C4-2B (cell line): Measurements from ENCODE around the gene TNRC6B.
"Not testable (repeated sequence)": the region's sequence is repeated elsewhere in the genome, so short reads cannot be mapped to it uniquely, and the experiment has no call there.

Source experiments
- H3K27ac ChIP-seq: fragments of 450-650 bp; 2 replicates; pipeline ENCODE4 v1.5.1; 2017
- CTCF ChIP-seq: fragments of 450-650 bp; conservative IDR thresholded peaks from 2 replicates; pipeline ENCODE4 v1.5.1; 2017; ENCODE audit warnings: mild to moderate bottlenecking
- ZFX ChIP-seq: fragments of 450-650 bp; IDR thresholded peaks from 2 replicates; pipeline ENCODE4 v1.6.1; 2017

The TNRC6B gene

GRCh38 chr22:40218152-40218551 is 40.4 kb downstream of the TNRC6B start:
- H3K27ac ChIP-seq: no peak overlapping the region
- TF ChIP-seq CTCF (no peak), ZFX (no peak)

GRCh38 chr22:40218723-40219294 is 41.1 kb downstream of the TNRC6B start:
- no peak for TF ChIP-seq ZFX
- no peak for TF ChIP-seq CTCF
- no peak overlapping the region for H3K27ac ChIP-seq

- H3K27ac ChIP-seq: no peak overlapping the region
- no peak for TF ChIP-seq CTCF
- no peak for TF ChIP-seq ZFX
These were observed 42.8 kb downstream of the TNRC6B start for GRCh38 chr22:40220316-40221054.

GRCh38 chr22:40221055-40221414 is 43.3 kb downstream of the TNRC6B start:
- H3K27ac ChIP-seq: no peak overlapping the region
- TF ChIP-seq CTCF (no peak), ZFX (no peak)

GRCh38 chr22:40222979-40223378 is 45.3 kb downstream of the TNRC6B start:
- H3K27ac ChIP-seq: not testable (repeated sequence)

GRCh38 chr22:40224702-40225101 is 47.0 kb downstream of the TNRC6B start:
- H3K27ac ChIP-seq: no peak overlapping the region
- TF ChIP-seq ZFX (no peak), CTCF (no peak)

GRCh38 chr22:40226620-40227019 is 48.9 kb downstream of the TNRC6B start:
- TF ChIP-seq CTCF (no peak), ZFX (no peak)
- no peak overlapping the region for H3K27ac ChIP-seq
